SK-N-MC (cell line): ENCODE data around the gene CILP.

Experiments used
- EZH2 ChIP-seq: fragments of 200-600 bp; sonication (generic); IDR thresholded peaks from one replicate; pipeline ENCODE4 v1.6.1; 2017; ENCODE audit warnings: antibody characterized with exemption
- POLR2AphosphoS5 ChIP-seq: IDR thresholded peaks from 2 replicates; pipeline ENCODE4 v1.6.1; 2012; ENCODE audit warnings: mild to moderate bottlenecking, low read depth, low read length, borderline replicate concordance

DNA sequence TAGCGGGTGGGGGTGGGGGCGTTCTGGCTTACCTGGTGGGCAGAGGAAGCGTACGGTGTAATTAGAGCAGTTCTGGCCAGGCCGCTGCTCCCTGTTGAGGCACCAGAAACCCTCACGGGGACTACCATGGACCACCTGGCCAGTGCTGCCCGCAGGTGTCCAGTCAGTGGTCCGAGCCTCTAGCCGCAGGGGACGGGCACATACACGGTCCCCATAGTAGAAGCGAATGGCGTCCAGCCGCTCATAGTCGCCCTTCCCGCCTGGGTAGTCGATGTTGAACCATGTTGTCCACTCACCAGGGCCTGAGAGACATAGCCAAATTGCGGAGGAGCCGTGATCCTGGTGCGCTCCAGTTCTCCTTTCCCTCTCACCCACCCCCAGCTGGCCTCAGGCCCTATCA is 4.5 kb downstream of the CILP start:
- TF ChIP-seq POLR2AphosphoS5 (no peak), EZH2 (no peak)
